Neural cell (in vitro differentiated cells): Measurements from ENCODE around the gene CAPN9.

Experiments
- SMC3 ChIP-seq: fragments of 450-650 bp; conservative IDR thresholded peaks from 2 replicates; pipeline ENCODE4 v1.6.1; 2014; ENCODE audit warnings: antibody characterized with exemption, mild to moderate bottlenecking, moderate library complexity; ENCODE audit not compliant: poor library complexity
- TF ChIP-seq, protein P1 (sequence below): fragments of 450-650 bp; IDR thresholded peaks from 2 replicates; pipeline ENCODE4 v1.5.1; 2014; ENCODE audit warnings: antibody characterized with exemption, mild to moderate bottlenecking, moderate library complexity; ENCODE audit not compliant: poor library complexity, severe bottlenecking

DNA sequence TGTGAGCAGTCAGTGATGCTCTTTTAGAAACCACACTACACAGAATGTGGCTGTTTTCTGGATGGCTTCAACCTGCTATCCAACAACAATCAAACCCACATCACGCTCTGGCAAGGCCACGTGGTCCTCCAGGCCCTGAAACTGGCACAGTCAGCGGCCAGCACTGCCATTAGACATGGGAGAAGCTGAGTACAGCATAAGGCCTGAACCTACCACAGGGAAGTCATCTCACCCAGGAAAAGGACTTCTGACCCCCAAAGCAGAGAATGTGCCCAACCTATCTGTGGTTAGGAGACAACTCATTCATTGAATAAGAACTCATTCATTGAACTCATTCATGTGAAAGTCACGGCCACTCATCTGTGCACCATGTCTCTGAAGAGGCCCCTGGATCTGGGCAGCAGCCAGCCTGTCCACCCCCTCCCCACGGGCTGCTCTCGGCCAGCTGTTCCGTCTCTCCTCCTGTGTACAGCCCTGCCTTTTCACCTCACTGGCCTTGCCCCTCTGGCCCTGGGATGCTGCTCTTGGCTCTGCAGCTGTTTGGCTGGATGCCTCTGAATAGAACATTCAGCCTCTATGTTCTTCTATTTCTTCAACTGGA, 80.0 kb downstream of the CAPN9 start:
- TF ChIP-seq, protein P1, sequence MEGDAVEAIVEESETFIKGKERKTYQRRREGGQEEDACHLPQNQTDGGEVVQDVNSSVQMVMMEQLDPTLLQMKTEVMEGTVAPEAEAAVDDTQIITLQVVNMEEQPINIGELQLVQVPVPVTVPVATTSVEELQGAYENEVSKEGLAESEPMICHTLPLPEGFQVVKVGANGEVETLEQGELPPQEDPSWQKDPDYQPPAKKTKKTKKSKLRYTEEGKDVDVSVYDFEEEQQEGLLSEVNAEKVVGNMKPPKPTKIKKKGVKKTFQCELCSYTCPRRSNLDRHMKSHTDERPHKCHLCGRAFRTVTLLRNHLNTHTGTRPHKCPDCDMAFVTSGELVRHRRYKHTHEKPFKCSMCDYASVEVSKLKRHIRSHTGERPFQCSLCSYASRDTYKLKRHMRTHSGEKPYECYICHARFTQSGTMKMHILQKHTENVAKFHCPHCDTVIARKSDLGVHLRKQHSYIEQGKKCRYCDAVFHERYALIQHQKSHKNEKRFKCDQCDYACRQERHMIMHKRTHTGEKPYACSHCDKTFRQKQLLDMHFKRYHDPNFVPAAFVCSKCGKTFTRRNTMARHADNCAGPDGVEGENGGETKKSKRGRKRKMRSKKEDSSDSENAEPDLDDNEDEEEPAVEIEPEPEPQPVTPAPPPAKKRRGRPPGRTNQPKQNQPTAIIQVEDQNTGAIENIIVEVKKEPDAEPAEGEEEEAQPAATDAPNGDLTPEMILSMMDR = no peak
- TF ChIP-seq SMC3 = no peak
